Lower leg skin (tissue), 4 donors: Measurements from ENCODE around the gene EGLN1. TPM values are rescaled to one million over a fixed set of nuclear protein-coding genes. Genes with fewer than 3 reads are reported as not detected.

Experiments
- DNase-seq, 2 donors: peaks; one replicate each; pipeline ENCODE4 v3.0.0-alpha.2; 2019; ENCODE audit warnings: low spot score in 2 of 2
- H3K4me3 ChIP-seq: fragments of 200-600 bp; sonication (generic); 2 replicates; pipeline ENCODE4 v1.5.1; 2017; ENCODE audit warnings: mild to moderate bottlenecking, low read depth; ENCODE audit not compliant: poor library complexity, severe bottlenecking
- CTCF ChIP-seq, 3 donors: fragments of 450-650 bp; IDR thresholded peaks; one replicate each; pipeline ENCODE4 v1.5.1; 2016; ENCODE audit warnings: antibody characterized with exemption in 3 of 3, mild to moderate bottlenecking in 3 of 3, moderate library complexity in 2 of 3
- POLR2A ChIP-seq, 2 donors: fragments of 450-650 bp; IDR thresholded peaks; one replicate each; pipeline ENCODE4 v1.6.1; 2016 to 2017; ENCODE audit warnings: antibody characterized with exemption in 2 of 2, mild to moderate bottlenecking in 1 of 2, moderate library complexity in 1 of 2
- WGBS, 2 donors: methylation state at CpG; one replicate each; pipeline ENCODE4 v1.1.5; 2018; 5-methylcytosine and 5-hydroxymethylcytosine counted together
- intact Hi-C: fragments of 100-400 bp; cut with DNase I; formaldehyde crosslinking; loops from one replicate; pipeline ENCODE4 v1.15.0; 2023; ENCODE audit warnings: low total_unique reads
- total RNA-seq, 4 donors: library from RNA; depleted of rRNA; stranded (reverse); fragments of >200 nt; gene quantifications; one replicate each; pipeline ENCODE4 v1.1.0, GENCODE V29; 2016

Gene EGLN1
- total RNA-seq, 4 donors from 2014 or later, result 53.3 to 75.0 (median 54.2) TPM

DNA sequence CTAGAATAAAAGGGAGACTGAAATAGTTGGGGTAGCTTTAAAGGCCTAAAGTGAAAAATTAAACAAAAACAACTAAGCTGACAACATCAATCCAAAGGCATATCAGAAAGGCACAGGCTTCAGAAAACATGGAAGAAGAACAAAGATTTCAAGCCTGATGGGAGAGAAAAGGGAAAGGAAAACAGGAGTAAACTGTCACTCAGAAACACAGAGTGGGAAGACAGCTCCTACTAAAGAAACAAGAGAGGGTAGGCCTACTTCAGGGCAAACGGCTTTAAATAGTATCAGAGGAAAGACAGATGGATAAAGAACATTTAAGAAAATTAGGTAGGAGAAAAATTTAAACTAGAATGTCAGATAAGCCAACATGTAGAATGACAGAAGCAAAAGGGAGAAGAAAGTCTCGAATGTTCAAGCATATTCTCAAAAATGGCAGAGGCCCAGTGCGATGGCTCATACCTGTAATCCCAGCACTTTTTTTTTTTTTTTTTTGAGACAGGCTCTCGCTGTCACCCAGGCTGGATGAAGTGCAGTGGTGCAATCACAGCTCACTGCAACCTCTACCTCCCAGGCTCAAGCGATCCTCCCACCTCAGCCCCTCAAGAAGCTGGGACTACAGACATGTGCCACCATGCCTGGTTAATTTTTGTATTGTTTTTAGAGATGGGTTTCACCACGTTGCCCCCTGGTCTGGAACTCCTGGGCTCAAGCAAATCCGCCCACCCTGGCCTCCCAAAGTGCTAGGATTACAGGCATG lies 7.6 kb downstream of the EGLN1 start:
- TF ChIP-seq POLR2A (IDR thresholded peaks at IDR 0.05) (no peak), CTCF (IDR thresholded peaks at IDR 0.05) (no peak)
- intact Hi-C loops, result no loop called here
- whole genome bisulfite sequencing, 2 donors, result 66 to 72% methylated on average over 7 of the region's 7 CpGs
- no peak overlapping the region for H3K4me3 ChIP-seq
- no peak for DNase-seq

DNA sequence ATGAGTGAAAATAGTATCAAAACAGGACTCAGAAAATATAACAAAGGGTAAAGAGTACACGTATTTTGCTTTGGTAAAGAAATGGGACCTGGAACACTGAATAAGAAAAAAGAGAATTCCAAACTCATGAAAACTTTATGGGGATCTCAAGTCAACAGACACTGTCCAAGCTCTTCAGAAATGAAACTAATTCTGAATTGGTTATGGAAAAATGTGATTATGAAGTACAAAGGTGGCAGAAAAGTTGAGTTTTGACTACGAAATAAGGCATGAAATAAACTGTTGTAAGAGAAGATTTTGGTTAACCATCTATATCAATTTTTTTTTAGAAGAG lies 8.4 kb downstream of the EGLN1 start:
- TF ChIP-seq CTCF (IDR thresholded peaks at IDR 0.05), result no peak
- TF ChIP-seq POLR2A (IDR thresholded peaks at IDR 0.05), result no peak
- no peak for DNase-seq
- intact Hi-C loops, result no loop called here
- 88% methylated on average over 2 of the region's 2 CpGs for WGBS, 2 donors
- H3K4me3 ChIP-seq, result no peak overlapping the region

- TF ChIP-seq POLR2A (IDR thresholded peaks at IDR 0.05) (no peak), CTCF (IDR thresholded peaks at IDR 0.05) (no peak)
- DNase-seq, result no peak
- intact Hi-C loops, result no loop called here
Measured at GRCh38 chr1:231411036-231411531, 11.0 kb downstream of the EGLN1 start.

DNA sequence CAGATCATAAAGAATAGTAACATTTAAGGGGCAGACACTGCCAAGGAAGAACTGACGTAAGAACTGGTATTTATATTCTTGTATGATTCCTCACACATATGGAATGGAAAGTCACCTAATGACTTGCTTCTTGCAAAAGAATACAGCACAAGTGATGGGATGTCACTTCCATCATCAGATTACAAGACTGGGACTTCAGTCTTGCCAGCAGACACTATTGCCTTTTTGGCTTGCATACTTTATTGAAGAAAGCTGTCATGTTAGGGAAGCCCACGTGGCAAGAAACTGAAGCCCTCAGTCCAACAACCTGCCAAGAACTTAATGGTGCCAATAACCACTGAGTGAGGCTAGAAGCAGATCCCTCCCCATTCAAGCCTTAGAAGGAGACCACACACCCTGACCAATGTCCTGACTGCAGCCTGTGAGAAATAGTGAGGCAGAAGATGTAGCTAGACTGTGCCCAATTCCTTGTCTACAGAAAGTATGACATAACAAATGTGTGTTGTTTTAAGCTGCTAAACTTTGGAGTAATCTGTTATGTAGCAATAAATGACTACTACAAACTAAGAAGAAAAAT lies 12.0 kb downstream of the EGLN1 start:
- DNase-seq, result no peak
- TF ChIP-seq POLR2A (IDR thresholded peaks at IDR 0.05) (no peak), CTCF (IDR thresholded peaks at IDR 0.05) (no peak)
- WGBS, 2 donors, result 52 to 56% methylated on average over 2 of the region's 2 CpGs
- no peak overlapping the region for H3K4me3 ChIP-seq
- intact Hi-C loops, result no loop called here

More at GRCh38 chr1:231411036-231411531, 11.0 kb downstream of the EGLN1 start:
- 75% methylated on average over 2 of the region's 2 CpGs for WGBS, 2 donors
- no peak overlapping the region for H3K4me3 ChIP-seq

GRCh38 chr1:231408528-231409094 lies 13.5 kb downstream of the EGLN1 start:
- TF ChIP-seq POLR2A (IDR thresholded peaks at IDR 0.05) (no peak), CTCF (IDR thresholded peaks at IDR 0.05) (no peak)
- no peak overlapping the region for H3K4me3 ChIP-seq
- 67 to 79% methylated on average over 6 of the region's 6 CpGs for WGBS, 2 donors
- intact Hi-C loops, result no loop called here
- no peak for DNase-seq
